Measurements from ENCODE around the gene SARDH. TPM values are rescaled to one million over a fixed set of nuclear protein-coding genes. Genes with fewer than 3 reads are reported as not detected.

Gene SARDH
- total and polyA plus RNA-seq, 5 donors: 1.7 to 3.2 (median 2.7) TPM

DNA sequence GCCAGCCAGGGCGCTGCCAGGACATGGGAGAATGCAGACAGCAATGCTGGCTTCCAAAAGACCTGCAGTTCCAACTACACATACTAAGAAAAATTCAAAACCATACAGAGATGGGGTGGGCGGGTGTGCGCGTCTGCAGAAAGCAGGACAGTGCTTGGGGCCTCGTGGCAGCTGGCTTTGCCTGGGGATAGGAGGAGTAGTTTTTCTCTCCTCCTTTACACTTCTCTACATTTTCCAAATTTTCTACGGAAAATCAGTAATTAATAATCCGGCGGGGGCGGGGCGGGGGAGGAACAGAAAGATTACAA is 43.6 kb upstream of the SARDH start:
- ATAC-seq (no peak), DNase-seq (peak in 2 of 3 donors; percentile 31 to 45)
- H3K4me1 ChIP-seq (ENCODE audit: control insufficient read depth, insufficient read depth, low read length): no peaks in the 10 kb centered on the region
- H3K27me3 ChIP-seq (ENCODE audit: control insufficient read depth, insufficient read depth): no peaks in the 10 kb centered on the region
- intact Hi-C loops (cut with DNase I): no loop called here
- H3K27ac ChIP-seq (ENCODE audit: low read length): no peak overlapping the region
- no peak overlapping the region for H3K4me3 ChIP-seq (ENCODE audit: low read length)
- WGBS: 90% methylated on average over 10 of the region's 10 CpGs
- no peaks in the 10 kb centered on the region for H3K9me3 ChIP-seq (ENCODE audit: control insufficient read depth, low read length)

GRCh38 chr9:133780962-133781827 is 43.0 kb upstream of the SARDH start:
- 97% methylated on average over 15 of the region's 15 CpGs for WGBS
- H3K4me1 ChIP-seq (ENCODE audit: control insufficient read depth, insufficient read depth, low read length): no peaks in the 10 kb centered on the region
- DNase-seq (peak in 2 of 3 donors; percentile 20 to 23), ATAC-seq (no peak)
- H3K9me3 ChIP-seq (ENCODE audit: control insufficient read depth, low read length): no peaks in the 10 kb centered on the region
- H3K27me3 ChIP-seq (ENCODE audit: control insufficient read depth, insufficient read depth): no peaks in the 10 kb centered on the region
- intact Hi-C loops (cut with DNase I): no loop called here
- no peak overlapping the region for H3K4me3 ChIP-seq (ENCODE audit: low read length)
- no peak overlapping the region for H3K27ac ChIP-seq (ENCODE audit: low read length)

GRCh38 chr9:133780404-133780945 is 42.3 kb upstream of the SARDH start:
- no peaks in the 10 kb centered on the region for H3K4me1 ChIP-seq (ENCODE audit: control insufficient read depth, insufficient read depth, low read length)
- intact Hi-C loops (cut with DNase I): no loop called here
- no peaks in the 10 kb centered on the region for H3K9me3 ChIP-seq (ENCODE audit: control insufficient read depth, low read length)
- no peak overlapping the region for H3K27ac ChIP-seq (ENCODE audit: low read length)
- 95% methylated on average over 15 of the region's 15 CpGs for WGBS
- no peaks in the 10 kb centered on the region for H3K27me3 ChIP-seq (ENCODE audit: control insufficient read depth, insufficient read depth)
- ATAC-seq (no peak), DNase-seq (peak in 2 of 3 donors; percentile 28 to 38)
- no peak overlapping the region for H3K4me3 ChIP-seq (ENCODE audit: low read length)

GRCh38 chr9:133779516-133780403 is 41.6 kb upstream of the SARDH start:
- intact Hi-C loops (cut with DNase I): no loop called here
- H3K4me3 ChIP-seq (ENCODE audit: low read length): no peak overlapping the region
- ATAC-seq: no peak
- H3K27ac ChIP-seq (ENCODE audit: low read length): no peak overlapping the region
- no peaks in the 10 kb centered on the region for H3K4me1 ChIP-seq (ENCODE audit: control insufficient read depth, insufficient read depth, low read length)
- WGBS: 94% methylated on average over 19 of the region's 19 CpGs
- H3K27me3 ChIP-seq (ENCODE audit: control insufficient read depth, insufficient read depth): no peaks in the 10 kb centered on the region
- DNase-seq: peak; percentile 3 to 46 (median 26)
- H3K9me3 ChIP-seq (ENCODE audit: control insufficient read depth, low read length): no peaks in the 10 kb centered on the region

GRCh38 chr9:133779081-133779480 is 40.9 kb upstream of the SARDH start:
- DNase-seq (peak; percentile 4 to 22 (median 21)), ATAC-seq (no peak)
- intact Hi-C loops (cut with DNase I): no loop called here
- H3K4me3 ChIP-seq (ENCODE audit: low read length): no peak overlapping the region
- no peaks in the 10 kb centered on the region for H3K9me3 ChIP-seq (ENCODE audit: control insufficient read depth, low read length)
- no peaks in the 10 kb centered on the region for H3K27me3 ChIP-seq (ENCODE audit: control insufficient read depth, insufficient read depth)
- 89% methylated on average over 8 of the region's 8 CpGs for WGBS
- no peaks in the 10 kb centered on the region for H3K4me1 ChIP-seq (ENCODE audit: control insufficient read depth, insufficient read depth, low read length)
- no peak overlapping the region for H3K27ac ChIP-seq (ENCODE audit: low read length)

GRCh38 chr9:133778336-133779013 is 40.3 kb upstream of the SARDH start:
- H3K4me1 ChIP-seq (ENCODE audit: control insufficient read depth, insufficient read depth, low read length): no peaks in the 10 kb centered on the region
- no peak overlapping the region for H3K4me3 ChIP-seq (ENCODE audit: low read length)
- no peak overlapping the region for H3K27ac ChIP-seq (ENCODE audit: low read length)
- 94% methylated on average over 20 of the region's 20 CpGs for WGBS
- DNase-seq (peak; percentile 7 to 49 (median 27)), ATAC-seq (no peak)
- H3K9me3 ChIP-seq (ENCODE audit: control insufficient read depth, low read length): no peaks in the 10 kb centered on the region
- intact Hi-C loops (cut with DNase I): no loop called here
- H3K27me3 ChIP-seq (ENCODE audit: control insufficient read depth, insufficient read depth): no peaks in the 10 kb centered on the region

DNA sequence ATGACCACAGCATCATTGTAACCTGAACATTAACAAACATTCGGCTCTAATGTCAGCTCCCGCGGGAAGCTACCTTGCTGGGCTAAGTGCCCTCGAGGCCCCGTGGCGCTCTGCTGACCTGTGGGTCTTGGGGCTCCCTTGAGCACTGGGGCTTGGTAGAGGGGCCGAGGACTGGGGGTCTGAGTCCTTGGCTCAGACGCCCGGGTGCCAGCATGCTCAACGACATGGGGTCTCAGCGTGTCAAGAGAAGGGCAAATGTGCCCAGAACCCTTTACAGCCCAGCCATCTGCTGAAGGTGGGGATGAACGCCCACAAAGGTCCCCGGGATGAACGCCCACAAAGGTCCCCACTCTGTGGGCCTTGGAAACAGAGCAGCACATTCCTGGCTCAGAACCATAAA is 39.7 kb upstream of the SARDH start:
- no peaks in the 10 kb centered on the region for H3K27me3 ChIP-seq (ENCODE audit: control insufficient read depth, insufficient read depth)

GRCh38 chr9:133777068-133777791 is 39.1 kb upstream of the SARDH start:
- ATAC-seq (no peak), DNase-seq (peak; percentile 2 to 51 (median 50))
- intact Hi-C loops (cut with DNase I): no loop called here
- no peak overlapping the region for H3K27ac ChIP-seq (ENCODE audit: low read length)
- no peaks in the 10 kb centered on the region for H3K27me3 ChIP-seq (ENCODE audit: control insufficient read depth, insufficient read depth)
- no peaks in the 10 kb centered on the region for H3K4me1 ChIP-seq (ENCODE audit: control insufficient read depth, insufficient read depth, low read length)
- no peak overlapping the region for H3K4me3 ChIP-seq (ENCODE audit: low read length)
- 72% methylated on average over 15 of the region's 15 CpGs for WGBS
- no peaks in the 10 kb centered on the region for H3K9me3 ChIP-seq (ENCODE audit: control insufficient read depth, low read length)

More for the DNA sequence above, 39.7 kb upstream of the SARDH start:
- intact Hi-C loops (cut with DNase I): no loop called here
- peak; percentile 4 to 41 (median 21) for DNase-seq
- Histone ChIP-seq H3K27ac (ENCODE audit: low read length) (no peak overlapping the region), H3K4me1 (ENCODE audit: control insufficient read depth, insufficient read depth, low read length) (no peaks in the 10 kb centered on the region), H3K9me3 (ENCODE audit: control insufficient read depth, low read length) (no peaks in the 10 kb centered on the region), H3K4me3 (ENCODE audit: low read length) (no peak overlapping the region)
- no peak for ATAC-seq
- 94% methylated on average over 14 of the region's 14 CpGs for WGBS

- no peak overlapping the region for H3K27ac ChIP-seq (ENCODE audit: low read length)
- no peaks in the 10 kb centered on the region for H3K27me3 ChIP-seq (ENCODE audit: control insufficient read depth, insufficient read depth)
- WGBS: 95% methylated on average over 27 of the region's 27 CpGs
- no peak for ATAC-seq
- no peaks in the 10 kb centered on the region for H3K9me3 ChIP-seq (ENCODE audit: control insufficient read depth, low read length)
- peak; percentile 7 to 56 (median 37) for DNase-seq
- intact Hi-C loops (cut with DNase I): no loop called here
- no peak overlapping the region for H3K4me3 ChIP-seq (ENCODE audit: low read length)
- no peaks in the 10 kb centered on the region for H3K4me1 ChIP-seq (ENCODE audit: control insufficient read depth, insufficient read depth, low read length)
These were observed 38.1 kb upstream of the SARDH start for GRCh38 chr9:133775951-133776905.

Data from right cardiac atrium (tissue), 5 donors.